HG02970 (cell line): Measurements from ENCODE around the gene ITPKB.
"Not testable (repeated sequence)": the region's sequence is repeated elsewhere in the genome, so short reads cannot be mapped to it uniquely, and the experiment has no call there.

Source experiments
- ATAC-seq: cut with Tn5 transposase; IDR thresholded peaks from one replicate; pipeline ENCODE4 v1.9.1; 2021; ENCODE audit warnings: mild to moderate bottlenecking, moderate library complexity, moderate number of reproducible peaks; ENCODE audit not compliant: unreplicated experiment, low FRiP score

ITPKB gene

GRCh38 chr1:226732856-226733291, 6.2 kb downstream of the ITPKB start:
- no peak for ATAC-seq

- ATAC-seq: no peak
Observed at GRCh38 chr1:226731257-226731893, 7.7 kb downstream of the ITPKB start.

GRCh38 chr1:226730836-226731235, 8.2 kb downstream of the ITPKB start:
- no peak for ATAC-seq

DNA sequence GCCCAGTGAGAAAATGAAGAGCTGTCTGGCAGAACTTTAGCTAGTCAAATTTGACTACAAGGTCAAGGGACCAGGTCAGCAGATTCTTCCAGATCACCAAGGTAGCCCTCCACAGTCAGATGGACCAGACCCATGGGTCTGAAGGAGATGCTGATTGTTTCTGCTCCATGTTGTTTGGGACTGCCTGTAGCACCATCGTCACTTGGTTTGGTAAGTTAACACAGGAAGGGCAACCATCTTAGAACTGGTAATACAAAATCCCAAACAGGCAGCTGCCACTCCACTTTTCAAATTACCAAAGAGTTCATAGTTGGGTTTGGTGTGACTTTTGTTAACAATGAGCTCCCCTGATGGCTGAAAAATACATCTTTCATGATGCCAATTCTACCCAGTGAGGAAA, 9.0 kb downstream of the ITPKB start:
- no peak for ATAC-seq

- ATAC-seq: no peak
Observed at GRCh38 chr1:226728448-226728847, 10.6 kb downstream of the ITPKB start.

DNA sequence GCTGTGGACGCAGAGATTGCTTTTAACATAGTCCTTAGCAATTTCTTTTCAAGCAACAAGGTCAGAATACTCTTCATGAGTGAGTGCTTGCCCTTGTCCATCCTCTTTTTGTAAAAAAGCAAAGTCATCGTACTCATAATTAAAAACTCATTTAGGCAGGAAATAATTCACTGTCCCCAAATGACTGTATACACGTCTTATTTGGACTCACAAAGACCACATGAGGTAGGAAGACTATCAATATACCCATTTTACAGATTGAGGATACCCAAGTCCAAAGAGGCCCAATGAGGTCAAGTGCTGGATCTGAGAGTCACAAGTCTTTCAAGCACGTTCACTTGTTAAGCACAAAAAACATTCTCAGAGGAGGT, 13.2 kb downstream of the ITPKB start:
- ATAC-seq: no peak

DNA sequence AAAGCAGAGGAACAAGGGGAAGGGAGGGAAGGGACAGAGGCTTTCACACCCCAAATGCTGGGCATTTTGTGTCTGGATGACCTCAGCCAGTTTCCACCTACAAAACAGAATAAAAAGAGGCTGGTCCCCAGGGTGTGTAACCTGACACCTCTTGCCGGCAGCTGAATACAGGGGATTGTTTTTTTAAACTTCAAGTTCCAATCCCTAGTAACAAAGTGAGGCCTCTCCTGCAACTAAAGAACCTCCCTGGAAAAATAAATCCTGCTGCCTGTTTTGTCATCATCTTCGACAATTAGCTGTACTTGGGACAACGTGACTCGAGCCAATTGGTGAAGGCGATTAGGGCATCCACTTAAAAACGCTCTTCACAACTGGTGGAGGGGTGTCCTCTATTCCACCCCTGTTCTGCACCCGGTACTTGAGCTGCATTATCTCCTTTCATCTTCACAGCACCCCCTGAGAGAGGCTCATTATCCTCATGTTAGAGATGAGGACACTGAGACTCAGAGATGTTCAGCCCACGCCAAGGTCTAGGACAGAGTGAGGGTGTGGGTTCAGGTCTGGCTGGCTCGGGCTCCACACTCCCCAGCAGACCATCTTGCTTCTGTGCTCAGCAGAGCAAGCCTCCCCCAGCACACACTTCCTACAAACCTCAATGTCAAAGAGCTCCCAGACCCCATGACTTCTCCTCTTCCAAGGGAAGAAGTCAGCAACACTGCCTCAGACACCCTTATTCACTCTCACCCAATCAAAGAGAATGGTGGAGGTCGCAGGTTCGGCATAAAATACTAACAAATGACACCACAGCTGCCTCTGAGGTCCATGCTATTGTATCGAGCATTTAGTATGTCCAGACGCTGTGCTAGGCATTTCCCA, 15.2 kb downstream of the ITPKB start:
- ATAC-seq: no peak

DNA sequence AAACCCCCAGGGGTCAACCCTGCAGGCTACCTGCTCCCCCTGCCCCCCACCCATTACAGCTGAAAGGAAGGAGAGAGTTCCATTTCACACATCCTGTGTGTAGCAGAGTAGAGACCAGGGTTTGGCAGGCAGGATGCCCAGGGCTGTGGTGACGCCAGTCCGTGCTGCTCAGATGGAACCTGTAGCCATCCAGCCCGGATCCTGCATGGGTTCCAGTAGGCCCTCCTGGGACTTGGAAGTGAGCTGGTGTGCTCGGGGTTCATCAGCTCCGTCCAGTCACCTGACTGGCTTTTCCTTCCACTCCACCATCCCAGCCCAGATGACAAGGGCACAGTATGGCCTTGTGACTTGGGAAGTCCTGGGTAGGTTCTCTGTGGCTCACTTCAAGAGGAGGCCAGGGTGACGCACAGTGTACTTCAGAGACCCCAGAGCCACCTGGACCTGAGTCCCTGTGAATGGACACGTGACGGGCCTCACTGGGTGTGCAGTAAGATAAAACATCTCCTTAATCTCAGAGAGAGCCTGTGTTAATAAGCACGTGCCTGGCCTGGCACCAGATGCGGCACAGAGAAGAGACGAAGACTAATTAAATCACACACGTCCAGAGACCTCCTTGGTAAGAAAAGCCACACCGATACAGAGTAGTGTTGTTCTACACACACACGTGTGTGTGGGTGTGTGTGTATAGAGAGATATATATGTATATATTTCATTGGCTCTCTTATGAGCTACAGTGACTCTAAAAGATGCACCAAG, 16.0 kb downstream of the ITPKB start:
- ATAC-seq: no peak

- no peak for ATAC-seq
Observed at GRCh38 chr1:226722240-226722900, 16.7 kb downstream of the ITPKB start.

- not testable (repeated sequence) for ATAC-seq
Observed at GRCh38 chr1:226720574-226720973, 18.5 kb downstream of the ITPKB start.

GRCh38 chr1:226719596-226720387, 19.3 kb downstream of the ITPKB start:
- ATAC-seq: no peak

DNA sequence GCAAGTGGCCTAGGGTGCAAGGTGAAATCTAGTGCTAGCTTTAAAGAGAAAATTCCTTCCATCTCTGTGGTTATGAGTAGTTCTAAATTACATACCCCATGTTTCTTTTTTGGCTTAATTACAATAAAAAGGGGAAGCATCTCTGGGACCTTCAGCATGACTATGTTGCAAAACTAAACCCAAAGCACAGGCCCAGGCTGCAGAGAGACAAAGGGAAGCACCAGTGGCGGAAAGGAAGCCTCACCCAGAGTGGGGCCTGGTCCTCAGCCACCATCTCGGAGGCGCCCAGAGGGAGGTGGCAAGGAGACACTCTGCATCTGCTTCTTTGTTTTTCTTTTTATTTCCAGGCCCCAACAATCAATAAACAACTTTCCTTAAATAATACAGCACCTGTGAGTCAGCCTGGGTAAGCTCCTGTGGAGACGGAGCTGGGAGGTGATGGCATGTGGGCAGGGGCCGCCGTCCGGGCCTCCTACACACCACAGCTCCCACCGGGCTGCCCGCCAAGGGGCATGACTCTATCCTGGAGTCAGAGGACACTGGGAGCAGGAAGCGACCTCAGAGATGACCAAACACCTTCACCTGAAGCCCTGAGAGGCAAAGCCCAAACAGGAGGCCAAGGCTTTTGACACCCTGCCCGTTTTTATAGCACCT, 21.7 kb downstream of the ITPKB start:
- ATAC-seq: no peak

- ATAC-seq: no peak
Observed at GRCh38 chr1:226716577-226716976, 22.5 kb downstream of the ITPKB start.

DNA sequence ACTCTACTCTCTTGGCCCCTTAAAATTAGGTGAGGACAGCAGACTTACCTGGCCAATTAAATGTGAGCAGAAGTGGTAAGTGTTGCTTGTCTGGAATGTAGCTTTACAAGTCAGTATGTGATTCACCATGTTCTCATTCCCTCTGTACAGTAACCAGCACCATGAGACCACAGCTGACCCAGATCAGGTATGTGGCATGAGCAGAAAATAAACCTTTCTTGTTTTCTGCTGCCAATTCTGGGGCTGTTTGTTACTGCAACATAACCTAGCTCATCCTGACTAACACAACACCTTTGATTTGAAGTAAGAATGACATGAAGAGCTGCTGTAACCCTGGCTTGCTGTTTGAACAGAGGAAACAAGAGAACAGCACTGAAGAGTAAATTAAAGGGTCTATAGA, 24.9 kb downstream of the ITPKB start:
- no peak for ATAC-seq

DNA sequence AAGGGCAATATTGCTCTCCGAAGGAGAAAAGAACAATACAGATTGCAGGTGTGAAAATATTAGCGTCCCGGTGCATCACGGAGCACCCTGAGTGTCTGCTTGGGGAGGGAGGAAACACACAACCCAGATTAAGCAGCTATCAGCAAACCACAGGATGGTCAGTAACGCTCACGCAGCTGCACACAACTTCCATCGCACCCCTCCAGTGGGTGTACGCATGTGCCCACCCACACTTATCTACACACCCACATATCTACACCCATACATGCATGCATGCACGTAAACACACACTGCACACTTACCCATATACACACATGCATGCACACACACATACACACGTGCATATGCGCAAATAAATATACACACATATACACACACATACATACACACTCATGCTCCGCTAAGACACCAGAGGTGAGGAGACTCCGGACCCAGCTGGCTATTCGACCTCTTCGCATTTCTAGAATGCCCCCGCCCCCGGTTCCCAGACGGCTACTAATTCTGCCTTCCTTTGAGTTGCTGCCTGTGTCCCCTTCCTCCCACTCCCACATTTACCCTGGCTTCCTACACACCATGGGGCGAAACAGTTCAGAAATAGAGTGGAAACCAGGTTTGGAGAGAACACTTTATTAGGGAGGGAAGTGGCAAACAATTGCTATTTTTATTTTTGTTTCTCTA, 26.2 kb downstream of the ITPKB start:
- ATAC-seq: no peak

- ATAC-seq: no peak
Observed at GRCh38 chr1:226711976-226712741, 26.9 kb downstream of the ITPKB start.

DNA sequence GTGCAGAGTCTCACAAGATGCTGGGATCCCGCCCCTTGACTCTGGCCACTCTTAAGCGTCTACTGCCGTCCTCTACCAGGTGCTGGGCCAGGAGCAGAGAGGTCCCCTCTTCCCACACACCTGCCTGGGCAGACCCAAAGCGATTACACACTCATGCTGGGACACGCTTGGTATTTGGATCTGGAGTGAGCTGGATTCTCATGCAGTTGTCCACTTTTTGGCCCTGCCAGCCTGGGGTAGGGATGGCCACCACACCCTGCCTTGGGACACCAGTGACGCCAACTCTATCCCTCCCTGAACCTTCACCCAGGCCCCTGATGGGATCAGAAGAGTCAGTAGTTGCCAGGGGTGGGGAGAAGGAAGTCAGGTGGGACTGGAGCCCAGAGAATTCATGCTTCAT, 28.6 kb downstream of the ITPKB start:
- ATAC-seq: no peak

GRCh38 chr1:226709953-226710352, 29.1 kb downstream of the ITPKB start:
- no peak for ATAC-seq
